ENCODE data around the gene ARL17B.
"Not testable (repeated sequence)": the region's sequence is repeated elsewhere in the genome, so short reads cannot be mapped to it uniquely, and the experiment has no call there.

Gene ARL17B

DNA sequence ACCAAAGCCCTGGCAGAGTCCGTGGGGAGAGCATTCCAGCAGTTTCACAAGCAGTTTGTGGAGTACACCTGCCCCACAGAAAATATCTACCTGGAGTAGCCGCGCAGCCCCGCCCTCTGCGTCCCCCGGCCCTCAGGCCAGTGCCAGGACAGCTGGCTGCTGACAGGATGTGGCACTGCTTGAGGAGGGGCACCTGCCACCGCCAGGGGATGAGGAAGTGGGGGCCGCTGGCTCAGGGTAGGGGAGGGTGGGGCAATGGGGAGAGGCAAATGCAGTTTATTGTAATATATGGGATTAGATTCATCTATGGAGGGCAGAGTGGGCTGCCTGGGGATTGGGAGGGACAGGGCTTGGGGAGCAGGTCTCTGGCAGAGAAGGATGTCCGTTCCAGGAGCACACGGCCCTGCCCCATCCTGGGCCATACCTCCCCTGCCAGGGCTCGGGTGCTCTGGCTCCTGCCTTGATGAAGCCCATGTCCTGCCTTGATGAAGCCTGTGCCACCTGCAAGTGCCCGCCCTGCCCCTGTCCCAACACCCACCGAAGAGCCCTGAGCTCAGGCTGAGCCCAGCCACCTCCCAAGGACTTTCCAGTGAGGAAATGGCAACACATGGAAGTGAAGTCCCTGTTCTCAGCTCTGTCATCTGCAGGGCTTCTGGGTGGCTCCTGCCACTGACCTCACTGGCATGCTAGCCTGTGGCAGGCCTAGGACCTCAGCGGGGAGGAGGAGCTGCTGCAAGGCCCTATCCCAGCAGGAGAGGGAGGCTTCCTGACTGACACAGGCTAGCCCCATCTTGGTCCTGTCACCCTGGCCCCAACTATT, 116.4 kb downstream of the ARL17B start:
- DNase-seq = not testable (repeated sequence)

DNA sequence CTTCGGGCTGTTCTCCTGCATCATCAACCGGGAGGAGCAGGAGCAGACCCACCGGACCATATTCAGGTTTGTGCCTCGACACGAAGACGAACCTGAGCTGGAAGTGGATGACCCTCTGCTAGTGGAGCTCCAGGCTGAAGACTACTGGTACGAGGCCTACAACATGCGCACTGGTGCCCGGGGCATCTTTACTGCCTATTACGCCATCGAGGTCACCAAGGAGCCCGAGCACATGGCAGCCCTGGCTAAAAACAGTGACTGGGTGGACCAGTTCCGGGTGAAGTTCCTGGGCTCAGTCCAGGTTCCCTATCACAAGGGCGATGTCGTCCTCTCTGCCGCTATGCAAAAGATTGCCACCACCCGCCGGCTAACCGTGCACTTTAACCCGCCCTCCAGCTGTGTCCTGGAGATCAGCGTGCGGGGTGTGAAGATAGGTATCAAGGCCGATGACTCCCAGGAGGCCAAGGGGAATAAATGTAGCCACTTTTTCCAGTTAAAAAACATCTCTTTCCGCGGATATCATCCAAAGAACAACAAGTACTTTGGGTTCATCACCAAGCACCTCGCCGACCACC, 117.1 kb downstream of the ARL17B start:
- DNase-seq = not testable (repeated sequence)

GRCh38 chr17:46243928-46244327, 117.6 kb downstream of the ARL17B start:
- DNase-seq = not testable (repeated sequence)

DNA sequence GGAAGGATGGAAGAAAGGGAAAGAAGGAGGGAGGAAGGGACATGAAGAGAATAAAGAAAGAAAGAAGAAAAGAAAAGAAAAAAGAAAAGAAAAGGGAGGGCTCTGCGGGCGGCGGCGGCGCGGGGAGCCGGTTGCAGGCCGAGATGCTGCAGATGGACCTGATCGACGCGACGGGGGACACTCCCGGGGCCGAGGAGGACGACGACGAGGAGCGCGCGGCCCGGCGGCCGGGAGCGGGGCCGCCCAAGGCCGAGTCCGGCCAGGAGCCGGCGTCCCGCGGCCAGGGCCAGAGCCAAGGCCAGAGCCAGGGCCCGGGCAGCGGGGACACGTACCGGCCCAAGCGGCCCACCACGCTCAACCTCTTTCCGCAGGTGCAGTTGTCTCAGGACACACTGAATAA, 118.1 kb downstream of the ARL17B start:
- not testable (repeated sequence) for DNase-seq

DNA sequence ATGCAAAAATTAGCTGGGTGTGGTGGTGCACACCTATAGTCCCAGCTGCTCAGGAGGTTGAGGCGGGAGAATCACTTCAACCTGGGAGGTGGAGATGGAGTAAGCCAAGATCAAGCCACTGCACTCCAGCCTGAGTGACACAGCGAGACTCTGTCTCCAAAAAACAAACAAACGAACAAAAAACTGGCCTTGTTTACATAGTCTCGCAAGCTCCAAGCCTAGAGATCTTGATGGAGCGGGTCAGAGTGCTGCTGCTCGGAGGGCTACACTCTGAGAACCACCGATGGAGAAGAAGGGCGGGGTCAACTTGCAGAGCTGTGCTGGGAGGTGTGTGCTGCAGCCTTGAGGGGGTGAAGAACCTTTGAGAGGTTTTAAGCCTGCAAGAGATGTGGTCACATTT, 130.2 kb downstream of the ARL17B start:
- DNase-seq = not testable (repeated sequence)

GRCh38 chr17:46225274-46225794, 136.2 kb downstream of the ARL17B start:
- DNase-seq = peak; percentile 98

DNA sequence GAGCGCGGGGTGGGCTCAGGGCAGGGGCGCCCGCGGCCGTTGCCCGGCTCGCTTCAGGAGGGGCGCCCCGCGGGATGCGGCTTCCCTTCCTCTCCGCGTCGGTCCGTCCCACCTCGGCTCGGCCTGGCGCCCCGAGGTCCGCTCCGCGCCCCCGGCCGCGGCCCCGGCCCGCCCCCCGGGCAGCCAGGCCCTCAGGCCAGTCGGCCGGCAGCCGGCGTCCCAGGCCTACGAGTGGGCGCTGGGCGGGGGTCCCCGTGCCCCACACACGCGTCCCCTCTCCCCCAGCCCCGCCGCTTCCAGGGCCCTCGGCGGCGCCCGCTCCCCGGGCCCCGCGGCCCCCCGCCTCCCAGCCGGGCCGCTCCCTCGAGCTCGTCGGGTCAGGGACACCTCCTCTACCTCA, 136.7 kb downstream of the ARL17B start:
- not testable (repeated sequence) for DNase-seq
